Body of pancreas (tissue), 4 donors: ENCODE data around the gene TMCO1.

ENCODE experiments used
- POLR2A ChIP-seq, 3 donors: fragments of 450-650 bp; IDR thresholded peaks; one replicate each; pipeline ENCODE4 v1.6.1; 2016; ENCODE audit warnings: antibody characterized with exemption in 3 of 3, mild to moderate bottlenecking in 2 of 3
- TF ChIP-seq, protein P1 (sequence below), 7 experiments: fragments of 450-650 bp in 4 of 7; fragments of 200-600 bp in 3 of 7; sonication (generic) in 3 of 7; IDR thresholded peaks; one replicate each; pipeline ENCODE4 v1.5.1; 2016 to 2019; ENCODE audit warnings: antibody characterized with exemption in 7 of 7

DNA sequence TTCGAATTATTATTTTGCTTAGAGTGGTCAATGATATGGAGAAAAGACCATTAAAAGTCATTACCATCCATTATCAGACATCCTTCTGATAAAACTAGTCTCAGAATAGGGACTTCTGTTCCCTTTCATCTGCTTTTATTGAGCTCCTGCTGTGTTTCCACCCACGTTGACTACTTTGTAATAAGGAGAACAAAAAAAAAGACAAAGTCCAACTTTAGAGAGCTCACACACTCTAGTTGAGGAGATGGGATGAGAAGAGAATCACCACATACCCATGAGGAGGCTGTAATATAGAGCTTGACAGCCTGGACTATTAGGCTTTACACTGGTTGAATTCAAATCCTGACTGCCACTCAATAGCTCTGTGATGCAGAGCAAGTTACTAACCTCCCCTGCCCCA, 42.5 kb downstream of the TMCO1 start:
- TF ChIP-seq, protein P1, sequence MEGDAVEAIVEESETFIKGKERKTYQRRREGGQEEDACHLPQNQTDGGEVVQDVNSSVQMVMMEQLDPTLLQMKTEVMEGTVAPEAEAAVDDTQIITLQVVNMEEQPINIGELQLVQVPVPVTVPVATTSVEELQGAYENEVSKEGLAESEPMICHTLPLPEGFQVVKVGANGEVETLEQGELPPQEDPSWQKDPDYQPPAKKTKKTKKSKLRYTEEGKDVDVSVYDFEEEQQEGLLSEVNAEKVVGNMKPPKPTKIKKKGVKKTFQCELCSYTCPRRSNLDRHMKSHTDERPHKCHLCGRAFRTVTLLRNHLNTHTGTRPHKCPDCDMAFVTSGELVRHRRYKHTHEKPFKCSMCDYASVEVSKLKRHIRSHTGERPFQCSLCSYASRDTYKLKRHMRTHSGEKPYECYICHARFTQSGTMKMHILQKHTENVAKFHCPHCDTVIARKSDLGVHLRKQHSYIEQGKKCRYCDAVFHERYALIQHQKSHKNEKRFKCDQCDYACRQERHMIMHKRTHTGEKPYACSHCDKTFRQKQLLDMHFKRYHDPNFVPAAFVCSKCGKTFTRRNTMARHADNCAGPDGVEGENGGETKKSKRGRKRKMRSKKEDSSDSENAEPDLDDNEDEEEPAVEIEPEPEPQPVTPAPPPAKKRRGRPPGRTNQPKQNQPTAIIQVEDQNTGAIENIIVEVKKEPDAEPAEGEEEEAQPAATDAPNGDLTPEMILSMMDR (IDR thresholded peaks at IDR 0.05), result no peak
- TF ChIP-seq POLR2A (IDR thresholded peaks at IDR 0.05), result no peak
